GM12878 (cell line): Measurements from ENCODE around the gene CACNA2D2. TPM values are rescaled to one million over a fixed set of nuclear protein-coding genes. Genes with fewer than 3 reads are reported as not detected.

ENCODE experiments used
- ATF7 ChIP-seq: fragments of 450-650 bp; IDR thresholded peaks from 2 replicates; pipeline ENCODE4 v1.6.1; 2016; ENCODE audit warnings: low read depth, mild to moderate bottlenecking
- ETV6 ChIP-seq, 2 experiments: fragments of 450-650 bp in 1 of 2; IDR thresholded peaks in 1 of 2; conservative IDR thresholded peaks in 1 of 2; 2 replicates each; pipeline ENCODE4 v1.6.1; 2014; ENCODE audit warnings: antibody characterized with exemption in 1 of 2, borderline replicate concordance in 1 of 2, low read depth in 1 of 2, mild to moderate bottlenecking in 1 of 2, moderate library complexity in 1 of 2
- FOS ChIP-seq: IDR thresholded peaks from 3 replicates; pipeline ENCODE4 v1.6.1; 2011; ENCODE audit warnings: borderline replicate concordance; ENCODE audit not compliant: insufficient read length; ENCODE audit errors: extremely low read depth
- IRF4 ChIP-seq: IDR thresholded peaks from 2 replicates; pipeline ENCODE4 v1.6.1; 2011; ENCODE audit warnings: low read depth, low read length
- PML ChIP-seq: IDR thresholded peaks from 2 replicates; pipeline ENCODE4 v1.6.1; 2012; ENCODE audit warnings: low read length, inconsistent platforms
- RAD21 ChIP-seq: IDR thresholded peaks from 2 replicates; pipeline ENCODE4 v1.6.1; 2011; ENCODE audit warnings: mild to moderate bottlenecking, low read depth, low read length, moderate library complexity; ENCODE audit not compliant: insufficient read depth
- RB1 ChIP-seq: fragments of 450-650 bp; formaldehyde crosslinking; IDR thresholded peaks from 2 replicates; pipeline ENCODE4 v1.6.1; 2017; ENCODE audit warnings: mild to moderate bottlenecking, borderline replicate concordance
- SMC3 ChIP-seq: IDR thresholded peaks from 2 replicates; pipeline ENCODE4 v1.6.1; 2011; ENCODE audit warnings: low read length, improper control_type of control experiment, borderline replicate concordance
- YBX1 ChIP-seq: fragments of 450-650 bp; IDR thresholded peaks from 2 replicates; pipeline ENCODE4 v1.6.1; 2016; ENCODE audit warnings: antibody characterized with exemption
- ZBED1 ChIP-seq: IDR thresholded peaks from 2 replicates; pipeline ENCODE4 v1.6.1; 2016; ENCODE audit warnings: borderline replicate concordance
- ZBTB40 ChIP-seq: fragments of 450-650 bp; IDR thresholded peaks from 2 replicates; pipeline ENCODE4 v1.6.1; 2016; ENCODE audit warnings: mild to moderate bottlenecking, moderate library complexity, borderline replicate concordance
- ZNF217 ChIP-seq: fragments of 450-650 bp; IDR thresholded peaks from 2 replicates; pipeline ENCODE4 v1.6.1; 2017; ENCODE audit warnings: antibody characterized with exemption, mild to moderate bottlenecking
- polyA plus RNA-seq, 11 experiments: library from polyadenylated mRNA; depleted of rRNA in 4 of 11; unstranded in 6 of 11; stranded (reverse) in 5 of 11; fragments of >200 nt; fragmentation: Nextera tagmentation in 4 of 11; fragmentation: Illumina TruSeq in 1 of 11; extraction: Ambion mirVana in 4 of 11; extraction: Trizol in 1 of 11; gene quantifications; 1 replicate in 1 of 11; 2 replicates in 10 of 11; pipeline versions ENCODE4 v1.2.1 to v1.2.3, GENCODE V29; 2011 to 2016; ENCODE audit warnings: inconsistent platforms in 2 of 11, missing spikeins in 2 of 11, low read depth in 1 of 11
- total RNA-seq, 4 experiments: library from RNA; depleted of rRNA in 3 of 4; stranded (reverse); fragments of >200 nt in 3 of 4; fragmentation: Illumina TruSeq in 1 of 4; extraction: Trizol in 1 of 4; gene quantifications; 2 replicates each; pipeline versions ENCODE4 v1.2.1 to v1.2.3, GENCODE V29; 2013 to 2021
- TF ChIP-seq, protein P1 (sequence below): IDR thresholded peaks from 2 replicates; pipeline ENCODE4 v1.6.1; 2011; ENCODE audit warnings: borderline replicate concordance, low read depth, mild to moderate bottlenecking, moderate library complexity, low read length; ENCODE audit not compliant: insufficient read depth, poor library complexity, severe bottlenecking
- TF ChIP-seq, protein P2 (sequence below): fragments of 450-650 bp; formaldehyde crosslinking; IDR thresholded peaks from 2 replicates; pipeline ENCODE4 v1.5.0; 2022; ENCODE audit warnings: mild to moderate bottlenecking, missing genetic modification characterization
- TF ChIP-seq, protein P3 (sequence below): fragments of 450-650 bp; formaldehyde crosslinking; IDR thresholded peaks from 2 replicates; pipeline ENCODE4 v1.4.0; 2022; ENCODE audit warnings: mild to moderate bottlenecking, moderate library complexity

Gene CACNA2D2
- total and polyA plus RNA-seq, 10 of the 15 experiments (the other 5 are each of a cell fraction or from before 2014, with no cell fraction given), result 0.03 to 0.07 TPM; not detected in 8

DNA sequence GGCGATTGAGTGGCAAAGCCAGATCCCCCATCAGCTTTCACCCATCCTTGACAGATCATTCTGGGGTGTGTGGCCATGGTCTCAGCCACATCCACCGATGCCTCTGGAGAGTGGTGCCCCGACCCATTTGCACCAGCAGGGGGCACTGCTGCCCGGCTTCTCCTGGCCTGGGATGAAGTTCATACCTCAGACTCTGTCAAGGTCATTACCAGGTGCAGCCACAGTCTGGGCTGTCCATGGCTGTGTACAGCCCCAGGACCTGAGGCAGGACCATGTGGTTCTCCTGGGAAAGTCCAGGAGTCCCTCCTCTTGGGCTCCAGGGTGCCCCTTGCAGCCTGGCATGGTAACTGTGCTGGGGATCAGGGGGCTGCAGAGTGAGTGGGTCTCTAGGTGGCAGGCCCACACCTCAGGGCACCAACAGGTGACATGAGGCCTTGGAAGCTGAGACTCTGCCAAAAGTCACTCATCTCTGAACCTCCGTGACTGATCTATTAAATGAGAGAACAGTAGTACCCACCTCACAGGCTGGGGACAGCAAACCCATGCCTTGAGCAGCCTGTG, 67.2 kb downstream of the CACNA2D2 start (continued):
- TF ChIP-seq, protein P1, sequence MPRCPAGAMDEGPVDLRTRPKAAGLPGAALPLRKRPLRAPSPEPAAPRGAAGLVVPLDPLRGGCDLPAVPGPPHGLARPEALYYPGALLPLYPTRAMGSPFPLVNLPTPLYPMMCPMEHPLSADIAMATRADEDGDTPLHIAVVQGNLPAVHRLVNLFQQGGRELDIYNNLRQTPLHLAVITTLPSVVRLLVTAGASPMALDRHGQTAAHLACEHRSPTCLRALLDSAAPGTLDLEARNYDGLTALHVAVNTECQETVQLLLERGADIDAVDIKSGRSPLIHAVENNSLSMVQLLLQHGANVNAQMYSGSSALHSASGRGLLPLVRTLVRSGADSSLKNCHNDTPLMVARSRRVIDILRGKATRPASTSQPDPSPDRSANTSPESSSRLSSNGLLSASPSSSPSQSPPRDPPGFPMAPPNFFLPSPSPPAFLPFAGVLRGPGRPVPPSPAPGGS, result no peak
- no peak for TF ChIP-seq PML
- TF ChIP-seq YBX1, result no peak
- TF ChIP-seq RAD21, result peak; percentile 64
- no peak for TF ChIP-seq RB1
- no peak for TF ChIP-seq ZNF217
- no peak for TF ChIP-seq ETV6 (conservative IDR thresholded peaks at IDR 0.05 in 1 of 2, IDR thresholded peaks at IDR 0.05 in 1 of 2; ENCODE audit: borderline replicate concordance in 1 of 2, low read depth in 1 of 2)
- no peak for TF ChIP-seq ATF7
- no peak for TF ChIP-seq ZBED1
- no peak for TF ChIP-seq FOS
- TF ChIP-seq ZBTB40, result no peak
- TF ChIP-seq, protein P2, sequence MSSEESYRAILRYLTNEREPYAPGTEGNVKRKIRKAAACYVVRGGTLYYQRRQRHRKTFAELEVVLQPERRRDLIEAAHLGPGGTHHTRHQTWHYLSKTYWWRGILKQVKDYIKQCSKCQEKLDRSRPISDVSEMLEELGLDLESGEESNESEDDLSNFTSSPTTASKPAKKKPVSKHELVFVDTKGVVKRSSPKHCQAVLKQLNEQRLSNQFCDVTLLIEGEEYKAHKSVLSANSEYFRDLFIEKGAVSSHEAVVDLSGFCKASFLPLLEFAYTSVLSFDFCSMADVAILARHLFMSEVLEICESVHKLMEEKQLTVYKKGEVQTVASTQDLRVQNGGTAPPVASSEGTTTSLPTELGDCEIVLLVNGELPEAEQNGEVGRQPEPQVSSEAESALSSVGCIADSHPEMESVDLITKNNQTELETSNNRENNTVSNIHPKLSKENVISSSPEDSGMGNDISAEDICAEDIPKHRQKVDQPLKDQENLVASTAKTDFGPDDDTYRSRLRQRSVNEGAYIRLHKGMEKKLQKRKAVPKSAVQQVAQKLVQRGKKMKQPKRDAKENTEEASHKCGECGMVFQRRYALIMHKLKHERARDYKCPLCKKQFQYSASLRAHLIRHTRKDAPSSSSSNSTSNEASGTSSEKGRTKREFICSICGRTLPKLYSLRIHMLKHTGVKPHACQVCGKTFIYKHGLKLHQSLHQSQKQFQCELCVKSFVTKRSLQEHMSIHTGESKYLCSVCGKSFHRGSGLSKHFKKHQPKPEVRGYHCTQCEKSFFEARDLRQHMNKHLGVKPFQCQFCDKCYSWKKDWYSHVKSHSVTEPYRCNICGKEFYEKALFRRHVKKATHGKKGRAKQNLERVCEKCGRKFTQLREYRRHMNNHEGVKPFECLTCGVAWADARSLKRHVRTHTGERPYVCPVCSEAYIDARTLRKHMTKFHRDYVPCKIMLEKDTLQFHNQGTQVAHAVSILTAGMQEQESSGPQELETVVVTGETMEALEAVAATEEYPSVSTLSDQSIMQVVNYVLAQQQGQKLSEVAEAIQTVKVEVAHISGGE (CRISPR knock-in tag), result no peak
- no peak for TF ChIP-seq IRF4
- peak; percentile 55 for TF ChIP-seq SMC3
- TF ChIP-seq, protein P3, sequence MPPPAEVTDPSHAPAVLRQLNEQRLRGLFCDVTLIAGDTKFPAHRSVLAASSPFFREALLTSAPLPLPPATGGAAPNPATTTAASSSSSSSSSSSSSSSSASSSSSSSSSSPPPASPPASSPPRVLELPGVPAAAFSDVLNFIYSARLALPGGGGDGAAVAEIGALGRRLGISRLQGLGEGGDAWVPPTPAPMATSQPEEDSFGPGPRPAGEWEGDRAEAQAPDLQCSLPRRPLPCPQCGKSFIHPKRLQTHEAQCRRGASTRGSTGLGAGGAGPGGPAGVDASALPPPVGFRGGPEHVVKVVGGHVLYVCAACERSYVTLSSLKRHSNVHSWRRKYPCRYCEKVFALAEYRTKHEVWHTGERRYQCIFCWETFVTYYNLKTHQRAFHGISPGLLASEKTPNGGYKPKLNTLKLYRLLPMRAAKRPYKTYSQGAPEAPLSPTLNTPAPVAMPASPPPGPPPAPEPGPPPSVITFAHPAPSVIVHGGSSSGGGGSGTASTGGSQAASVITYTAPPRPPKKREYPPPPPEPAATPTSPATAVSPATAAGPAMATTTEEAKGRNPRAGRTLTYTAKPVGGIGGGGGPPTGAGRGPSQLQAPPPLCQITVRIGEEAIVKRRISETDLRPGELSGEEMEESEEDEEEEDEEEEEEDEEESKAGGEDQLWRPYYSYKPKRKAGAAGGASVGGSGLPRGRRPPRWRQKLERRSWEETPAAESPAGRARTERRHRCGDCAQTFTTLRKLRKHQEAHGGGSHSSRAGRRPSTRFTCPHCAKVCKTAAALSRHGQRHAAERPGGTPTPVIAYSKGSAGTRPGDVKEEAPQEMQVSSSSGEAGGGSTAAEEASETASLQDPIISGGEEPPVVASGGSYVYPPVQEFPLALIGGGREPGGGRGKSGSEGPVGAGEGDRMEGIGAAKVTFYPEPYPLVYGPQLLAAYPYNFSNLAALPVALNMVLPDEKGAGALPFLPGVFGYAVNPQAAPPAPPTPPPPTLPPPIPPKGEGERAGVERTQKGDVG (CRISPR knock-in tag), result no peak
